NT2/D1 (cell line): ENCODE data around the gene FTSJ3.

ENCODE experiments used
- SUZ12 ChIP-seq: IDR thresholded peaks from 2 replicates; pipeline ENCODE4 v1.6.1; 2011; ENCODE audit not compliant: insufficient read length, insufficient read depth; ENCODE audit errors: extremely low read depth
- YY1 ChIP-seq: IDR thresholded peaks from 2 replicates; pipeline ENCODE4 v1.6.1; 2011; ENCODE audit not compliant: insufficient read length, insufficient read depth
- ZNF274 ChIP-seq: IDR thresholded peaks from 2 replicates; pipeline ENCODE4 v1.6.1; 2011; ENCODE audit warnings: mild to moderate bottlenecking, low read depth, low read length

DNA sequence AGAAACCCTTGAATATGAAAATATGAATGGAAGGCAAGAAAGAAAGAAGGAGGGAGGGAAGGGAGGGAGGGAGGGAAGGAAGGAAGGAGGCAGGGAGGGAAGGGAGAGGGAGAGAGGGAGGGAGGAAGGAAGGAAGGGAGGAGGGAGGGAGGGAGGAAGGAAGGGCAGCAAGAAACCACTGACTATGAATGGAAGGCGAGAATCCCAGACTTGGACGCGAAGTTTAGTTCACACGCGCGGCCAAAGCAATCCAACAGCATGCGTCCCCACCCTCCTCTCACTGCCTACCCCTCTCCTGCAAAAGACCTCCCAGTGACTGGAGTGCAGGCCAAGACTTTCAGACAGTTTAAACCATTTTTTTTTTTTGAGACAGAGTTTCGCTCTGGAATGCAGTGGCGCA, 22.9 kb upstream of the FTSJ3 start:
- TF ChIP-seq ZNF274: no peak
- TF ChIP-seq YY1: no peak
- TF ChIP-seq SUZ12: no peak
